Activated naive CD4-positive, alpha-beta T cell treated with anti-CD3 and anti-CD28 coated beads, Interleukin-2, amount 10 ng/mL, durations not matched to agents 7 days and 5 days (primary cell): ENCODE data around the gene PPP1R3G.
"Not testable (repeated sequence)": the region's sequence is repeated elsewhere in the genome, so short reads cannot be mapped to it uniquely, and the experiment has no call there.

Experiments
- CTCF ChIA-PET: fragments of 350-600 bp; sonication (Branson Sonifier 250); formaldehyde crosslinking; loops from one replicate; lab custom pipeline; 2021; ENCODE audit warnings: antibody characterized with exemption; lab: Charles Lee
- DNase-seq: peaks from one replicate; pipeline ENCODE4 v3.0.0-alpha.2; 2020
- H3K27ac Mint-ChIP-seq: one replicate; pipeline ENCODE4 v1.8.0; 2021; ENCODE audit warnings: mild to moderate bottlenecking, moderate library complexity, mixed read lengths
- H3K27me3 Mint-ChIP-seq: one replicate; pipeline ENCODE4 v1.8.0; 2021; ENCODE audit warnings: mild to moderate bottlenecking, mixed read lengths
- H3K36me3 Mint-ChIP-seq: one replicate; pipeline ENCODE4 v1.8.0; 2021; ENCODE audit warnings: mixed read lengths
- H3K4me1 Mint-ChIP-seq: one replicate; pipeline ENCODE4 v1.8.0; 2021; ENCODE audit warnings: mixed read lengths
- H3K4me3 Mint-ChIP-seq: one replicate; pipeline ENCODE4 v1.8.0; 2021; ENCODE audit warnings: mild to moderate bottlenecking, moderate library complexity, mixed read lengths
- H3K9me3 Mint-ChIP-seq: one replicate; pipeline ENCODE4 v1.8.0; 2021; ENCODE audit warnings: mixed read lengths

Gene PPP1R3G

DNA sequence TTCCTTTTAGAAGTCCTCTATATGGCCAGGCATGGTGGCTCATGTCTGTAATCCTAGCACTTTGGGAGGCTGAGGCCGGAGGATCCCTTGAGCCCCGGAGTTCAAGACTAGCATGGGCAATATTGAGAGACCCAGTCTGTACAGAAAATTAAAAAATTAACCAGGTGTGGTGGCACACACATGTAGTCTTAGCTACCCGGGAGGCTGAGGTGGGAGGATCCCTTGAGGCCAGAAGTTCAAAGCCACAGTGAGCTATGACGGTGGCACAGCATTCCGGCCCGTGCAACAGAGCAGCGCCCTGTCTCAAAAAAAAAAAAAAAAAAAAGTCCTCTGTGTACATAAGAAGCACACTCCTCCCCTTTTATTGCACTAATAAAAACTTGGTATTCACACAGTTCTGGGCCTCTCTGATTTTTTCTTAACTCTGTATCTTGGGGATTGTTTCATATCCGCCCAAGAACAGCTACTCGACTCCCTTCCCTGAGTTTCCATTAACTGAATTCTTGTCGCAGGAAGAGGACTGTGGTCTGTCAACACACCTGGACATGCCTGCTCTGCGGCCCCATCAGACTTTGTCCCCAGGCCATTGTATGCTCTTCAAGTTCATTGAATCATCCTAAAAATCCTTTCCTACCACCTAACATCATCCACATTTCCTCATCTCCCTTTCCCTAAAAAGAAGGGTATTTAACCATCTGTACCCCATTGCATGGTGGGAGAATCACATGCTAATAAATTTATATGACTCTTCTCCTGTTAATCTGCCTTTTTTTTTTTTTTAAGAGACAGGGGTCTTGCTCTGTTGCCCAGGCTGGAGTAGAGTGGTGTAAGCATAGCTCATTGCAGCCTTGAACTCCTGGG lies 25.9 kb upstream of the PPP1R3G start:
- H3K4me3 Mint-ChIP-seq, result no peak overlapping the region
- no peak overlapping the region for H3K27ac Mint-ChIP-seq
- H3K4me1 Mint-ChIP-seq, result no peaks in the 10 kb centered on the region
- H3K36me3 Mint-ChIP-seq, result no peaks in the 10 kb centered on the region
- DNase-seq, result no peak
- CTCF ChIA-PET, result no interaction called here
- no peaks in the 10 kb centered on the region for H3K9me3 Mint-ChIP-seq
- H3K27me3 Mint-ChIP-seq, result peaks cover 6% of the 10 kb centered on the region

DNA sequence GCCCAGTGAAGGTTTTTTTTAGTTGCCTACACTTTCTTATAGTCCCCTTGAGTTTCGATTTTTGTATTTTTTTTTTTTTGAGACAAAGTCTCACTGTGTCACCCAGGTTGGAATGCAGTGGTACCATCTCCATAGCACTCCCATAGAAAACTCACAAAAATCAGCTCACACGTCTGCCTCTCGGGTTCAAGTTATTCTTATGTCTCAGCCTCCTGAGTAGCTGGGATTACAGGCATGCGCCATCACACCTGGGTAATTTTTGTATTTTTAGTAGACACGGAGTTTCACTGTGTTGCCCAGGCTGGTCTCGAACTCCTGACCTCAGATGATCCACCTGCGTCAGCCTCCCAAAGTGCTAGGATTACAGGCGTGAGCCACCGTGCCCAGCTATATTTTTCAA lies 24.7 kb upstream of the PPP1R3G start:
- H3K36me3 Mint-ChIP-seq, result not testable (repeated sequence)

DNA sequence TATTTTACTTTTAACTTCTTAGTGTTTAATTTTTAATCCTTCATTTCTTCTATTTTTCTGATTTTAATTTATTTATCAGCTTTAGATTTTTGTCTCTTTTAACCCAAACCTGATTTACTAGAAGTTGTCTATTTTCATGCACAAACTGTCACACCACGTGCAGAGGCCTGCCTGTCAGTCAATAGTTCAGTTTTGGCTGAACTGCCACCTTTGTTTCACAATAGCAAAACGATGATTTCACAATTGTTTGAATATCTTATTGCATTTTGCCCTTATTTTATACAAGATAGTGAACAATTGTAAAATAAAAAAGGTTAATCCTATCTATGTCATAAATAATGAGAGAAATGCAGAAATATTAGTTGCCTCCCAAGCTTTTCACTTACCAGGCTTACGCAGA lies 24.0 kb upstream of the PPP1R3G start:
- CTCF ChIA-PET, result no interaction called here
- Mint-ChIP-seq H3K4me3 (no peak overlapping the region), H3K27ac (no peak overlapping the region), H3K9me3 (no peaks in the 10 kb centered on the region), H3K36me3 (no peaks in the 10 kb centered on the region), H3K27me3 (no peaks in the 10 kb centered on the region), H3K4me1 (no peaks in the 10 kb centered on the region)
- no peak for DNase-seq

More for the DNA sequence above, 24.7 kb upstream of the PPP1R3G start:
- H3K4me3 Mint-ChIP-seq, DNase-seq, H3K9me3 Mint-ChIP-seq, CTCF ChIA-PET, H3K4me1 Mint-ChIP-seq, H3K27ac Mint-ChIP-seq, H3K27me3 Mint-ChIP-seq: not testable (repeated sequence)

DNA sequence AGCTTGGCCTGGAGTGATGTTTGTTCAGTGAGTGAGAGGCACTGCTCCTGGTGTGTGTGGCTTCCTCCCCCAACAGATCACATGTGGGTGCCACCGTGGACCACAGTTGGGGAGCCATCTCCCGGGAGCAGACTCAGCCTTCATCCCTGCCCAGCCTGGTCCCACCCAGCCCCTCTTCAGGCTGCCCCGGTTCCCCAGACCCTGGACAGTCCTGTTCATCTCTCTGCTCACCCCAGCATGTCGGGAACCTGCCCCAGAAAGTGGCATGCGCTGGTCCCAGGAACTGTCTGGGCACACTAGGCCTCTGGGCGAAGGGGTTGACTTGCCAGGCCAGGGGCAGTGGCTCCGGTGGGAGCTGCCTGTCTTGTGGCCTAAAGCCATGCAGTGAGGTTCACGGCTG lies 21.5 kb upstream of the PPP1R3G start:
- CTCF ChIA-PET, result no interaction called here
- H3K9me3 Mint-ChIP-seq, result peaks cover 2% of the 10 kb centered on the region
- no peaks in the 10 kb centered on the region for H3K27me3 Mint-ChIP-seq
- H3K36me3 Mint-ChIP-seq, result no peaks in the 10 kb centered on the region
- H3K4me1 Mint-ChIP-seq, result no peaks in the 10 kb centered on the region
- no peak overlapping the region for H3K27ac Mint-ChIP-seq
- H3K4me3 Mint-ChIP-seq, result no peak overlapping the region
- DNase-seq, result no peak

DNA sequence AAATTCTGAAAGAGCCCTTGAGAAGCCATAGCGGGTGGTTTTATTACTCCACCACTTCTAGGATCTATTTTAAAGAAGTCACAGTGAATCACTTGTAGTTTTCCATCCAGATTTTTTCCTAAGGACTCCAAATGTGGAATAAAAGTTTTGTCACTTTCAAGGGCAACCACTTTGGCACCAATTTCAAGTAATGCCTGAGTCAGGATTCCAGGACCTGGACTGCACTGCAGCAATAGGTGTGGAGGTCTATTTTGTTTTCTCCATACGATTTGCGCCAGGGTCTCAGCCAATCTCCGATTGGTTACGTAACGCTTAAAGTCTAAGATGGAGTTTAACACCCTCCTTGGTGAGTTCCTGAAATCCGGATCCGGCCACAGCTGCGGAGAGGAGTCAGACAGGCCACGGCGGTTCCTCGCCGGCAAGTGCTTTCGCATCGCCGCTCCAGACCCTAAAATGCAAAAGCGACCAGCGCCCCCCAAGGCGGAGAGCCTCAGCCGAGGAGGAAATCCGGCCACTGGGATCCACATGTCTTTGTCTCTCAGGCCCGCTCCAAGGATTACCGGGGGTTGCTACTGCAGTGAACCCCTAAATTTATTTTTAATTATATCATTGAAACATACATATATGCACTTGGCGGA lies 18.6 kb upstream of the PPP1R3G start:
- Mint-ChIP-seq H3K4me3 (no peak overlapping the region), H3K27me3 (no peaks in the 10 kb centered on the region), H3K4me1 (no peaks in the 10 kb centered on the region), H3K36me3 (no peaks in the 10 kb centered on the region), H3K27ac (no peak overlapping the region), H3K9me3 (peaks cover 2% of the 10 kb centered on the region)
- CTCF ChIA-PET, result no interaction called here
- DNase-seq, result no peak

DNA sequence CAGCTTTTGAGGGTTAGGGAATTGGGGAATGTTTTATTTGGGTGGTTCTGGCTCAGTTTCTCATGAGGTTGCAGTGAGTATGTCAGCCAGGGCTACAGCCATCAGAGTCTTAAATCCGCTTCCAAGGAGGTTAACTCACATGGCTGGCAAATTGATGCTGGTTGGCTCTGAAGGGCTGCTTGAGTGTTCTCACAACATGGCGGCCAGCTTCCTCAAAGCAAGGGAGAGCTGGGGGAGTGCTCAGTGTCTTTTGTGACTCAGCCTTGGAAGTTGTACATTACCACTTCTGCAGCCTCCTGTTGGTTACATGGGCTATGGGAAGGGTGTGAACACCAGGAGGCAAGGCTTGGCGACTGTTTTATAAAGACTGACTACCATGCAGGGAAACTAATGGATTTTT lies 17.8 kb upstream of the PPP1R3G start:
- H3K27ac Mint-ChIP-seq, result no peak overlapping the region
- CTCF ChIA-PET, result no interaction called here

DNA sequence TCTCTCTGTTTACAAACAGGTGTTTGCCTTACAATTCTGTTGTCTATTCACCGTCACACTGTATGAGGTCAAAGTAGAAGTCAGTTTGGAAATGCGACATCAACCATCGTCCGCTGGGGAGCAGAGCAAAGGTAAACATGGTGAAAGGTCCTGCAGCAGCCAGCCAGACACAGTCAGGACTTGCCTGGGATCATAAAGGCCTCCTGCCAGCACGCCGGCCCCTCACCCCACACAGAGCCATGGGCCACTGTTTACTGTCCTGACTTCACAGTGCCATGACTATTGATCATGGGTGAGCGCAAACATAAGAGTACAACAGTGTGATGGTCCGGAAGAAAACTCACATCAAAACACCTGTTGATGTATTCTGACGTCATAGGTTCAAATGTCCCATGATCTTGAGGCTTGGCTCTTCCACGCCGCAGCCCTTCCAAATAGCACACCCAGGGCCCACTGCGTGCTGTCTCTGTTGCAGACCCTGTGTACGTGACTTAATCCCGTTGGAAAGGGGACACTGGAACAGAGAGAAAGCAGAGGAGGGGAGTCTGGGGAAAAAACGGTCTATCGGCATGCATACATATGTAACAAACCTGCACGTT lies 16.9 kb upstream of the PPP1R3G start:
- no peaks in the 10 kb centered on the region for H3K36me3 Mint-ChIP-seq
- no peak overlapping the region for H3K27ac Mint-ChIP-seq
- peaks cover 2% of the 10 kb centered on the region for H3K9me3 Mint-ChIP-seq
- peaks cover 6% of the 10 kb centered on the region for H3K4me1 Mint-ChIP-seq
- H3K27me3 Mint-ChIP-seq, result no peaks in the 10 kb centered on the region
- CTCF ChIA-PET, result no interaction called here
- no peak for DNase-seq
- no peak overlapping the region for H3K4me3 Mint-ChIP-seq

More for the DNA sequence above, 17.8 kb upstream of the PPP1R3G start:
- H3K4me3 Mint-ChIP-seq, result no peak overlapping the region
- no peaks in the 10 kb centered on the region for H3K36me3 Mint-ChIP-seq
- H3K9me3 Mint-ChIP-seq, result peaks cover 2% of the 10 kb centered on the region
- H3K27me3 Mint-ChIP-seq, result no peaks in the 10 kb centered on the region
- DNase-seq, result no peak
- H3K4me1 Mint-ChIP-seq, result peaks cover 2% of the 10 kb centered on the region

DNA sequence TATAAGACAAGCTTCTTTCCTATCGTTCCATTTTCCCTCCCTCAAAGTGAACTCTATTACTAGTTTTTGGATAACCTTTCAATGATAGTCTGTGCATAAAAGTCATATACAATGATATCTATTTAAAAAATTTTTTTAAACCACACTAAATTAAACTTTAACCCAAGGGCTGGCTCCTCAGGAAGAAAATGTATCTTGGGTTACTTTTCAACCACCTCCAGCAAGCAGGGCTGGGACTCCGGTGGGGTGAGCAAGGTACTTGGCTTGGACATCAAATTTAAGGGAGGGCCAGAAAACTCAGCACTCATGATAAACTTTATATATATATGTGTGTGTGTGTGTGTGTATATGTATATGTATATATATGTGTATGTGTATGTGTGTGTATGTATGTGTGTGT lies 13.9 kb upstream of the PPP1R3G start:
- no peaks in the 10 kb centered on the region for H3K27me3 Mint-ChIP-seq
- DNase-seq, result no peak
- no peak overlapping the region for H3K27ac Mint-ChIP-seq
- H3K4me1 Mint-ChIP-seq, result peaks cover 6% of the 10 kb centered on the region
- CTCF ChIA-PET, result no interaction called here
- peaks cover 2% of the 10 kb centered on the region for H3K9me3 Mint-ChIP-seq
- no peaks in the 10 kb centered on the region for H3K36me3 Mint-ChIP-seq
- no peak overlapping the region for H3K4me3 Mint-ChIP-seq

DNA sequence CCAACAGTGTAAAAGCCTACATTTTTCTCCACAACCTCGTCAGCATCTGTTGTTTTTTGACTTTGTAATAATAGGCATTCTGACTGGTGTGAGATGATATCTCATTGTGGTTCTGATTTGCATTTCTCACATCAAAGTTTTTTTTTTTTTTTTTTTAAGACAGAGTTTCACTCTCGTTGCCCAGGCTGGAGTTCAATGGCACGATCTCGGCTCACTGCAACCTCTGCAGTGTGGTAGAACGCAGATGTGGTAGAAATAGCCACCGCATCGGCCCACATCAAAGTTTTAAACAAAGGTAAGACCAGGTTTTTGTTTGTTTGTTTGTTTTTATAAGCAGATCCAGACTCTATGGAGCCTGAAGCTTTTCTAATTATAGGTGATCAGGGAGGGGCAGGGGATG lies 12.7 kb upstream of the PPP1R3G start:
- DNase-seq, result peak; percentile 39
- Mint-ChIP-seq H3K4me3 (no peak overlapping the region), H3K36me3 (no peaks in the 10 kb centered on the region), H3K27me3 (peaks cover 11% of the 10 kb centered on the region), H3K9me3 (no peaks in the 10 kb centered on the region), H3K27ac (peak overlapping the region; percentile 75), H3K4me1 (peaks cover 6% of the 10 kb centered on the region)
- CTCF ChIA-PET, result no interaction called here

DNA sequence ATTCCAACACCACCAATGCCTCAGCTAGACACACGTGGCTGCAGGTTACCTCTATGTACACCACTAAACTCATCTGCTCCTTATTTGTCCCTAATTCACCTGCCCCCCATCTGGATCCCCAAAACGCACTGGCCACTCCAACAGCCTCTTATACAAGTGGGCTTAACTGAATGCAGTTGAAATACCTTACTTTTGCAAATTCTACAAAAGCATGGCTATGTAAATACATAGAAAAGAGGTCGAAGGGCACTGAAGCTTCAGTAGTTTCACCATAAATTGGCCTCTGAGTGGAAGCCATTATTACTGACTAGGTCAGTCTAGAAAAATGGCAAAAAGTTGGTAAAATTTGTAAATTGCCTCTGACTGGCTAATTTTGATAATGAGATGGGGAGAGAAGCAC lies 11.1 kb upstream of the PPP1R3G start:
- H3K36me3 Mint-ChIP-seq, result no peaks in the 10 kb centered on the region
- H3K9me3 Mint-ChIP-seq, result no peaks in the 10 kb centered on the region
- H3K4me3 Mint-ChIP-seq, result no peak overlapping the region
- no peak overlapping the region for H3K27ac Mint-ChIP-seq
- DNase-seq, result no peak
- H3K4me1 Mint-ChIP-seq, result peaks cover 6% of the 10 kb centered on the region
- CTCF ChIA-PET, result no interaction called here
- peaks cover 11% of the 10 kb centered on the region for H3K27me3 Mint-ChIP-seq

DNA sequence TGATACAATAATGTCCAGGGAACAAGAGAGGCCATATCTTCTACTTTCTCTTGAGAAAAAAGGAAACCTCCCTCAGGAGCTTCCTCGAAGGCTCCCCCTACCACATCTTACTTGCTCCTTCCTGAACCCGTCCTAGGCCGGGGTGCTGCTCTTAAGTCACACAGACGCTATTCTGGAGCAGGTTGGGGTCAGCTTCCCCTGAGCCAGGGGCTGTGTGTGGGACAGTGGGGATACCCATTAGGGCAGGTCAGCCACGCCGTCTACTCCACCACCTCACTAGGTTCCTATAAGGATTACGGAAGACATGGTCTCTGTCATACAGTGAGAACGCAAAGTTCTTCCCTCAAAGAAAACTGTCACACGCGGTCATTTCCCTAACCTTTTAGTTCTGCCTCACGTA lies 8.2 kb upstream of the PPP1R3G start:
- Mint-ChIP-seq H3K4me3 (no peak overlapping the region), H3K36me3 (no peaks in the 10 kb centered on the region), H3K27me3 (peaks cover 28% of the 10 kb centered on the region), H3K4me1 (peaks cover 6% of the 10 kb centered on the region), H3K9me3 (no peaks in the 10 kb centered on the region), H3K27ac (no peak overlapping the region)
- CTCF ChIA-PET, result no interaction called here
- no peak for DNase-seq

DNA sequence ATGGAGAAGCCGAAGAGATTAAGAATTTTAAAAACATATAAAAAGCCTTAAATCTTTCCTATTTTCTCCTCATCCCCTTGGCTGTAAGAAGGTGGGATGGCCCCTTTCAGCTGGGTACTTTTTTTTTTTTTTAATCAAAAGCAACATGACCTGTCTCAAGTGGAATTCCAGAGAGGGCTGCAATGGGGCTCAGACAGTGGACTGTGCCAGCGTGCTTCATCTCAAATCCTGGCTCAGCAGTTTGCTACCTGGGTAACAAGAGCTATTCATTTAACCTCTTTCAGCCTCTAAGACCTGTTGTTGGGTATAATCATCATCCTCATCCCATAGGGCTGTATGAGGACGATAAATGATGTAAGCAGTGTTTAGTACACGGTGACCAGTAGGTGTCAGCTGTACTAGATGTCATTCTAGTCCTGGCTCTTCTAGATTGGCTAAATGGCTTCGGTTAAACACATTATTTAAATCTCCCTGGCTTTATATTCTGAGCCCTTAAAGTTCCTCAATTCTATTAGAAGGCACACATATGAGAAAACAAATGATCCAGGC lies 6.9 kb upstream of the PPP1R3G start:
- H3K9me3 Mint-ChIP-seq, result no peaks in the 10 kb centered on the region
- CTCF ChIA-PET, result interaction anchor here (0.7 kb wide), 1 partner anchor 709 kb away, joined by 4 read pairs; no protein-coding TSS in a partner anchor
- H3K27me3 Mint-ChIP-seq, result peaks cover 41% of the 10 kb centered on the region
- H3K4me1 Mint-ChIP-seq, result no peaks in the 10 kb centered on the region
- no peaks in the 10 kb centered on the region for H3K36me3 Mint-ChIP-seq
- no peak overlapping the region for H3K27ac Mint-ChIP-seq
- H3K4me3 Mint-ChIP-seq, result no peak overlapping the region
- DNase-seq, result no peak

DNA sequence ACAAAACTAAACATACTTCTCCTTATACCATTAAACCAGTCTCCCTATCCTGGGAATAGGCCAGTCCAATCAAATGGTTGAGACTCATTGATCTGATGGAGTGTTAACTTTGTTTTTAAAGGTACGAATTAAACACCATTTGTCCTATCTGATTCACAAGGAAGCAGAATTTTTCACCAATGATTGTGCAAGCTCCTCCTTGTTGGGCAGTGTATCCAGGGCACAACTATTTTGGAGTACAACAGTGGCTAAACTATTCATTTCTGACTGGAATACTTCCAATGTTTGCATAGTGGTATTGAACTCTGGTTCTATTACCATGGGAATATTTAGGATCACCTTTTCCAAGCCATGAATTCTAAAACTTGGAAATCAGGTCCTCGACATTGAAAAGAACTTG lies 5.4 kb upstream of the PPP1R3G start:
- Mint-ChIP-seq H3K4me1 (peaks cover 2% of the 10 kb centered on the region), H3K27me3 (peaks cover 56% of the 10 kb centered on the region), H3K36me3 (peaks cover under 1% of the 10 kb centered on the region), H3K4me3 (no peak overlapping the region), H3K27ac (no peak overlapping the region), H3K9me3 (no peaks in the 10 kb centered on the region)
- DNase-seq, result no peak
- CTCF ChIA-PET, result no interaction called here

DNA sequence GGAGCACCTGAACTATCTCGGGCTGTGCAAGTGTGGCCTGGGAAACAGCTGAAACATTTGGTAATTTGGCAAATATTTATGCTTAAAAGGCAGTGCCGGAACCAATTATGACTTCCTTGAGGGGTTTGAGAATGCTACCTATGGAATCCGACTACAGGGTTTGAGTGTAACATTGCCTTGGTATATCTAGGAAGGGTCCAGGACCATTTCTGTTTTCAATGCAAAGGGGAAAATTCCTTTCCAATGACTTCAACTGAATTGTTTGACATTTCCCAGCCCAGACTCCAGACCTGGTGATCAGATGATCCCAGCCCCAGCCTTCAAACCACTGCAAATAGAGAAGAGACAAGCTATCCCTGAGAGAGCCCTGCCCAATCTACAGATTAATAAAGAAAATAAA lies 4.6 kb upstream of the PPP1R3G start:
- H3K27ac Mint-ChIP-seq, result no peak overlapping the region
- DNase-seq, result no peak
- CTCF ChIA-PET, result interaction anchor here (1.3 kb wide), 1 partner anchor 50 kb away, joined by 3 read pairs; no protein-coding TSS in a partner anchor
- peaks cover 1% of the 10 kb centered on the region for H3K36me3 Mint-ChIP-seq
- H3K4me3 Mint-ChIP-seq, result no peak overlapping the region
- no peaks in the 10 kb centered on the region for H3K9me3 Mint-ChIP-seq
- peaks cover 65% of the 10 kb centered on the region for H3K27me3 Mint-ChIP-seq
- H3K4me1 Mint-ChIP-seq, result peaks cover 3% of the 10 kb centered on the region
